SIG-M5 treated with dmso at 0.1 percent for 504 hours (cell line): ENCODE results near the gene BCDIN3D.

Experiments
- DNase-seq: peaks from one replicate; lab custom pipeline; 2025; ENCODE audit not compliant: unreplicated experiment; lab: John Stamatoyannopoulos, UW

Gene BCDIN3D

DNA sequence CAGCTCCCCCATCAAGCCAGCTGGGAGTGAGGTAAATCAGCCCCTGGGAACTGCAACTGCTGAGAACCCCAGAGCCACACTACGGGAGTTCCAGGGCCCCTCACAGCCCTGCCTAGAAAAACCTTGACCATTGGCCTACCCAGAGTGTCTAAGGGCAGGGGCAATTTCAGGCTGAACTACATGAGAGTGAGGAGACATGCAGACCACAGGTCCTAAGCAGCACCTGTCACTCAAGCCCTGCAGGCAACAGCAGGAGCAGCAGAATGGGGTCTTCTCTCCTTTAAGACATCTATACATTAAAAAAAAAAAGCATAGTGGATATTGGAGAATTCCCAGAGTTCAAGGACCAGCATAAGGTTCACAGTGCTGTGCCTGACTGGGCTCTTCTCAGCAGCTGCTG lies 19.6 kb downstream of the BCDIN3D start:
- no peak for DNase-seq

DNA sequence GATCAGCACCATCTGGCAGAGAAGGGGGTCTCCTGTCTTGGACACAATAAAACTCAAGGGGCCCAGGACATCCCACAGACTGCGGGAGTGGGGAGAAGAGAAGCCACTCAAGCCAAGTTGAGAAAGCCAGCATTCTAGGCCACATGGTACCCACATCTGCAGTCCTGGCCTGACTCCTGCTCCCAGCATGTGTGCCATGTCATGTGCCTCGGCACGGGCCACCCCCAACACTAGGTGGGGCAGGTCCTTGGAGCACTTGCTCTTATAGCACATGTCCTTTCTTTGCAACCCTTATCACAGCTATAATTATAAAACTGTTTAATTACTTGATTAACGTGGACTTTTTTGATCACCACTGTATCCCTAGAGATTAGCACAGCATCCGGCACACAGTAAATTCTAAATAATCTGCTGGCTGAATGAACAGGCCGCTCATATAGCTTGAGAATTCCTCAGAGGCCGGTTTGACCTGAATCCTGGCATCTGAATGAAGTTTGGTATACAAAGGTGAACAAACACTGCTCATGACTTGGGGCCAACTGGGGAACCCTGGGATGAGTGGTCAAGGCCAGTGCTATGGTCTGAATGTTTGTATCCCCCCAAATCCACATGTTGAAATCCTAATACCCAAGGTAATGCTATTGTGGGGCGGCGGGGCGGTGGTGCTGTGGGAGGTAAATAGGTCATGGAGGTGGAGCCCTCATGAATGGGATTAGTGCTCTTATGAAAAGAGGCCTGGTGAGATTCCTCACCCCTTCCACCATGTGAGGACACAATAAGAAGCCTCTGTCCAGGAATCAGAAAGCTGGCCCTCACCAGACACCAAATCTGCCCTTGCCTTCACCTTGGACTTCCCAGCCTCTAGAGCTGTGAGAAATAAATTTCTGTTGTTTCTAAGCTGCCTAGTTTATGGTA lies 21.3 kb downstream of the BCDIN3D start:
- no peak for DNase-seq

DNA sequence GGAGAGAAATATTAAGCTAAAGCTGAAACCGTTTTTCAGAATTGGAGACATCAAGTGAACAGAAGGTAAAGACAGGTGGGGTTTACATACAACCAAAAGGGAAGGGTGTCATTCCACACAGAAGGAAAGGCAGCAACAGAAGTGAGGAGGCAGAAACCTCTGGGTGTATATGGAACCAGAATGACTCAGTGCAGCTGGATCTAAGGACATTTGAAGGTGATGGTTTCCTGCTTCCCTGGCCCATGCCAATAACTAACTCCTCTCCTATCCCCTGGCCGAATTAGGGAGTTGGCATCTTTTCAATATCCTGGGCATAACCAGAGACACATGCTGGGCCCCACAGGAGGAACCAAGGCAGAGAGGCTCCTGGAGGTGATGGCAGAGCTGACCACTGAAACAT lies 23.1 kb downstream of the BCDIN3D start:
- DNase-seq = no peak

DNA sequence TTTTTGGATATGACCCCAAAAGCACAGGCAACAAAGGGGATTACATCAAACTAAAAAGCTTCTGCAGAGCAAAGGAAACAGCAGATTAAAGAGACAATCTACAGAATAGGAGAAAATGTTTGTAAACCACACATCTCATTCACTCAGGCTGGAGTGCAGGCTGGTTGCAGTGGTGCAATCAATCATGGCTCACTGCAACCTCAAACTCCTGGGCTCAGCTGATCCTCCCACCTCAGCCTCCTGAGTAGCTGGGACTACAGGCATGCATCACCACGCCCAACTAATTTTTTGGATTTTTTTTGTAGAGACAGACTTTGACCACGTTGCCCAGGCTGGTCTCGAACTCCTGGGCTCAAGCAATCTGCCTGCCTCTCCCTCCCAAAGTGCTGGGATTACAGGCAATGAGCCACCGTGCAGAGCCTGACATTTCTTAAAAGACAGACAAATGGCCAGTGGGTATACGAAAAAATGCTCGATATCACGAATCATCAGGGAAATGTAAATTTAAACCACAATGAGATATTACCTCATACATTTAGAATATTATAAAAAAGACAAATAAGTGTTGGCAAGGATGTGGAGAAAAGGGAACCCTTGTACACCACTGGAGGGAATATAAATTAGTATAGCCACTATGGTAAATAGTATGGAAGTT lies 24.5 kb downstream of the BCDIN3D start:
- DNase-seq = no peak

DNA sequence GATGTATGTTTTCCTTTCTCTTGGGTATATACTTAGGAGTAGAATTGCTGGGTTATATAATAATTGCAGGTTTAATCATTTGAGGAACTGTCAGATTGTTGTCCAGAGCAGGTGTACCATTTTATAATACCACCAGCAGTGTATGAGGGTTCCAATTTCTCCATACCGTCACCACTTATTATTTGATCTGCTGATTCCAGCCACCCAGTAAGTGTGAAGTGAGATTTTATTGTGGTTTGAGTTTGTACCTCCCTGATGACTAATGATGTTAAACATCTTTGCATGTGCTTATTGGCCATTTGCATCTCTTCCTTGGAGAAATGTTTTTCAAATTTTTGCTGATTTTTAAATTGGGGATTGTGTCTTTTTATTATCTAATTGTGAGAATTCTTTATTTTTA lies 29.8 kb downstream of the BCDIN3D start:
- DNase-seq = no peak

DNA sequence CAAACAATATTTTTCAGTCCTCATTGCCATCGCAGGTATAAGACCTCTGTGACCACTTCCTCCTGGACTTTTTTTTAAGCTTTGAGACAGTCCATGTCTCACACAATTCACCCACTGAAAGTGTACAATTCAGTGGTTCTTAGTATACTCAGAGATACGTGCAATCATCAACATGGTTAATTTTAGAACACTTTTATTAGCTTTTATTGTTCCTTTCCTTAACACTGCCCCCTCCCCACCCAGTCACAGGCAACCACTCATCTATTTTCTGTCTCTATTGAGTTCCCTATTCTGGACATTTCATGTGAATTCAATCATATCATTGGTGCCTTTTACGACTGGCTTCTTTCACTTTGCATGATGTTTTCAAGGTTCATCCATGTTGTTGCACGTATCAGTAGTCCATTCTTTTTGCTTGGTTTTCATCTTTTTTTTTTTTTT lies 30.9 kb downstream of the BCDIN3D start:
- no peak for DNase-seq

DNA sequence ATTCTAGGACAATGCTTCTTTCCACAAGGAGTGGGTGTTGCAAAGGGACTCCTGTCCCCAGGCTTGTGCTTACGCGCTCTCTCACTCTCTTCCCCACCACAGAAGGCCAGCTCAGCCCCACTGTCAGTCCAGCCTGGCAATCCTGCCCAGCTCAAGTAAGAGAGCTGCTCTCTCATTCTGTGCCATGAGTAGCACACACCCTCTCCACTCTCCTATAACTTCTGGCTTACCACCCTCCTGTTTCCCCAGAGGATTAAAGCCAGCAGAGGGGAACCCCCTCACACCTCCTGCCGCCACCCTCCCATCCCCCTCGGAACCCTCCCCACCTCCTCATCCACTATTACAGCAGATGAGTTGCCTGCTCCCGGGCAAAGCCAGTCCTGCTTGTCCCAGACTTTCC lies 31.8 kb downstream of the BCDIN3D start:
- DNase-seq = no peak

DNA sequence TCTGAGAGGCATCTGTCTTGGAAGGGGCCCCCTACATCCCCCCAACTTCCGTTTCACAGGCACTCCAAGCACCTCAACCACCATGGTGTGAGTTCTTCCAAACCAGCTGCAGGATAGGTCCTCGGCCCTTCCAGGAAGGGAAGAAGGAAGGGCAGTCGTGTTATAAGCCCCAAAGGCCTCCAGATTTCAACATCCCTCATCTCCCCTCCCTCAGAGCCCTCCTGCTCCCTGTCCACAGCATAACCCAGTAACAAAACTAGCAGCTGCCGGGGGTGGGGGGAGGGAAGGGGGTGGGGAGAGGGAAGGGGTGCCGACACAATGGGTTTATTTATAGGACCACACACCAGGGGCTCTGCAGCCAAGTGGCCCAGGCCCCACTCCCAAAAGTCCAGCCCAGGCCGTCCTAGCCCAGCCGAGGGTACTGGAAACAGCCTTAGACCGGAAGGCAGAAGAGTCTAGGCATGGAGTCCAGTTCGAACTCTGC lies 33.0 kb downstream of the BCDIN3D start:
- DNase-seq = no peak

DNA sequence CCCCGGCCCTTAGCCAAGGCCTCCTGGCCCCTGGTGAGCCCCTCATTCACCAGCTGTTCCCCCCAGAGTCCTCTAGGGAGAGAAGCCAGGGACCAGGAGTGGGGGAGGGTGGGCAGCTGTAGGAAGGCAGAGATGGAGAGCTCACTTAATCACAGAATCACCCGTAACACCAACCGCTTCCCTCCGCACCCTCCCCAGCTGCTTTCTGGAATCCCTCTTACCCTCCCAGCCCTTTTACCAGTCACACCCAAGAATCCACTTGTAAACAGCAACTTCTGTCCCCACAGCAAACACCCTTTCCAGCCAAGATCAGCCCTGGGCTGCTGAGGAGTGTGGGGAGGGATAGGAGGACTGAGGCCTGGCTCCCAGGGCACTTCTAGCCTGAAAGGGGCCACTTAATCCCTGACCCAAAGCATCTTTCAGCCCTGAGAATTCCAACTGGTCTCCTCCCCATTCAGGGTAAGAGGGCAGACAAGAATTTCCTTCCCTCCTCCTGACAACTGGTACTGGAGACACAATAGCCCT lies 33.5 kb downstream of the BCDIN3D start:
- no peak for DNase-seq

DNA sequence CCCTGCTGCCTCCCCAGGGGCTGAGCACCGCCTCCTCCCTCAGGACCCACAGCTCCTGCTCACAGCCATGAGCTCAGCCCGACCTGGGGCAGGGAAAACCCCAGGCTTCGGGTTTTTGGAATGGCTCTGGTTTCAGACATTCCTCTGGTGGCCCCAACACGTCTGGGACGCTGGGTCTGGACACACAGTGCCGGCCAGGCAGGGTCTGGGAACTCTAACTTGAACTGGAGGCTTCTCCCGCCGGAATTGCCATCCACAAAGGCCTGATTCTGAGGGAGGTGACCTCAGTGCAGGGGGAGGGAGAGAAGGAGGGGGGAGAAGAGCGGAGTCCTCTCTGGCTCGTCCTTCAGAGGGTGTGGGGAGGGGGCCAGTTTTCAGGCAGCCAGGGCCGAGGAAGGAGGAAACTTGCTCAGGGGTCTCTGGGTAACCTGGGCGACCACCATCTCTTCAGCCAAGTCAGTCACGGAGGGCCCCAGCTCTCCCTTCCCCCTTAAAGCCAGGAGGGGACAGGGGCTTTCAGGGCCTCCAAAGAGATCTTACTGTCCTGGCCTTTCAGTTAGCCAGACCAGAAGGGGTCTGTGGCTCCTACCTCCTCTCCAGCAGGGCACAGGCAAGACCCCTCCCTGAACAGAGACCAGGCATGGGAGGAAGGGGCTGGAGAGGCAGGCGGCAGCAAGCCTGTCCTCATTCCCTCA lies 34.1 kb downstream of the BCDIN3D start:
- no peak for DNase-seq

DNA sequence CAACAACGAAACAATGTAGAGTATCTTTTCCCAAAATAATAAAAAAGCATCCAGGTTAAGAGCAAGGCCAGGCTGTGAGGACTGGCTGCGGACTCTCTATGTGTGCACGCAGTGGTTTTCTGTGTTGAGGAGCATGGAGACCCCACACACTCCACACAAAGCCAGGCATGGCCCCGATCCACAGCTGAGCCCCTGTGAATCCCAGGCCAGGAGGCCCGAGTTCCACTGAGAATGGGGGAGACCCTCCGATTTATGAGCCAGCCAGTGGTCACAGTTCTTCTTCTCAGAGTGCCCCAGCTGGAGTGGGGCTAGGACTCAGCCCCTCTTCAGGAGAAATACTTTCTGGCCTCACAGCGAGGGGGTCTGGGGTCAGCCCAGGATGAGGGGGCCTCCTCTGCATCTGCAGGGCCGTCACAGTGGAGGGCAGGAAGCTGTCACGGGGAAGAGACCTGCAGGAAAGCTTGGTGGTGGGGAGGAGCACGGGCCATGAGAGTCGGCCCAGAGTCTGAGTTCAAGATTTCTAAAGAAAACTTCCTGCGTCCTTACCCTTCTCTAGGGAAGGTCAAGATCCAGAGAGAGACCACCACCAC lies 34.8 kb downstream of the BCDIN3D start:
- no peak for DNase-seq

DNA sequence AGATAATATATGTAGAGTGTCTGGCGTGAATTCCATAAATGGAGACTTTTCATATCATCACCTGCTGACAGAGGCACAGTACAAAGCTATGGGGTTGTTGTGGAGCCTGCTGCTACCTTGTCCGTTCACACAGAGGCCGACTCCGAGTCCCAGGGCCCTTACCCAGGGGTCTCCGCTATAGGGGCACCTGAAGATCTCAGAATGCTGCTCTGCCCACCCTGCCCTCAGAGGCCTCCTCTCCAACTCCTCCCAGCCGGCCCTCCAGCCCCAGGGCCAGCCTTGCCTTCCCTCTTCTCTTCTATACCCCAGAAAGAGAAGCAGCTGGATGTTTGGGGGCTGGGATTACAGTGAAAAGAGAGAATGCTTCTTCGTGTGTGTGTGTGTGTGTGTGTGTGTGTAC lies 36.0 kb downstream of the BCDIN3D start:
- DNase-seq = no peak

DNA sequence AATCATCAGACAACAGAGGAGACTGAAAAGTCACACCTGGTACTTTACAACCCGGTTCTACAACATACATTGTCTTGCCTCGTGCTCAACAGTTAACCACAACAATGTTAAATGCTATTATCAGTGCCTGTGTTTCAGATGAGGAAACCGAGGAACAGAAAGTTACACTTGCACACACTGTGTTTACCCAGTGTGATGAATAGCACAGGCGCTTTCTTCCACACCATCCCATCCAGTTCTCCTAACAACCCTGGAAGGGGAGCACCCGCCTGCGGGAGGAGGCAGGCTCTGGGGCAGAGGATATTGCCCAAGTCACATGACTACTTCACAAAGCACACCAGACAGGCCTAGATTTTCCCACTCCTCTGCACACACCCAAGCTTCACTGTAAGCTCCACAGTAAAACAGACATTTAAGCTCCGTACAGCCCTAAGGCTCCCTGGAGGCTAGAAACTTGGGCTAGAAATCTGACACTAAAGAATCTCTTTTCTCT lies 36.5 kb downstream of the BCDIN3D start:
- DNase-seq = no peak

DNA sequence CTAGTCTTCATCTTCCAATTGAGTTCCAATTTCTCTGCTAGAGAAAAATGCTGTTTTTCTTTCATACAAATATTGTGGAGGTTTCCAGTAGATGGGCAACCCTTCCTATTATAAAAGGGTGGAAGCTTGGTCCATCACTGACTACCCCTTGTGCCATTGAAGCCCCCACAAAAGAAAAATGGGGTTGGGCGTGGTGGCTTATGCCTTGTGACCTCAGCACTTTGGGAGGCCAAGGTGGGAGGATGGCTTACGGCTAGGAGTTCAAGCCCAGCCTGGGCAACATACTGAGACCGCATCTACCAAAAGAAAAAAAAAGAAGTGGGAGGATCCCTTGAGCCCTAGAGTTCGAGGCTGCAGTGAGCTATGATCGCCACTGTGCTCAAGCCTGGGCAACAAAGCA lies 37.5 kb downstream of the BCDIN3D start:
- no peak for DNase-seq

DNA sequence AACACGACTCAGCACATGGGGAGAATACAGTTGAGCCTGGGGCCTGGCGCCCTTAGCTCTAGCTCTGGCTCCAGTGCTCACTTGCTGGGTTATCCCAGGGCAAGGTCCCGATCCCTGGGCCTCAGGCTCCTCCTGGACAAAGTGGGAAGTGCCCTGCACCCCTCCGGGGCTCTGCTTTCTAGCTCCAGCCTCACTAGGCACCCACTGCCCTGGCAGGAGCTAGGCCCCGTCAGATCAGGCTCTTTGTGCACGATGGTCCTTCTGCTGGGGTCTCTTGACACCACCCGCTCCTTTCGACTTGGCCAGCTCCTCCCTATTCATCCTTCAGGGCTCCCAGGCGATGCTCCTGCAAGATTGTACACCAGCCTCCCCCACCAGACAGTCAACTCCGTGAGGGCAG lies 38.1 kb downstream of the BCDIN3D start:
- no peak for DNase-seq

DNA sequence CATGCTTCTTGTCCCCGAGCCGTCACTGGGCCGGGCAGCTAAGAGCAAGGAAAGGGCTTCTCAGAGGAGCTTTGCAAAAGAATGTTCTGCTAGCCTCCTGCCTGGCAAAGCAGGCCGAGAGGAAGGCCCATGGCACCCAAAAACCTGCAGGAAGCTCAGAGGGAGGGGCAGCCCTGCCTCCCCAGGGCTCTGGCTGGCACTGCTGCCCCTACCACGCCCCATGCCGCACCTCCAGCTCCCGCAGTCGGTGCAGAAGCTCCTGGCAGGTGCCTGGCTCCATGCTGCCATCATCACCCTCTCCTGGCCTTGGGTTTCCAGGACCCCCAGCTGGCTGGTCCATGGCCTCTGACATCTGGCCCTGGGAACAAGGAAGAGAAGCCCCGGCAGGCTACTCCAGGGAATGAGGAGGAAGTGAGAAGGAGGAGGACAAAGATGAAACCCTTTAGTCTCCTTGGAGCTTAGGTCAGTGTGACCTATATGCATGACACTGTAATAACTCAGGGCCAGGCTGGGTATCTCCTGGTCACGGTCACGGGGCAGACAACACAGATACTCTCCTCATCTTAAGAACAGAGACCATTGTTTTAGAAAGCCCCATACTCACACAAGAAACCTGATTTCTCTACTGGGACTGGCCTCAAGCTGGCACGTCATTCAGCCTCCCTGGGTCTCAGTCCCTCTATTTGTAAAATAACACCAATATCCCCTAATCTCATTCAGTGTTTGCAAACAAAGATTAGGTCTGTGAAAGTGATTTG lies 39.0 kb downstream of the BCDIN3D start:
- no peak for DNase-seq

DNA sequence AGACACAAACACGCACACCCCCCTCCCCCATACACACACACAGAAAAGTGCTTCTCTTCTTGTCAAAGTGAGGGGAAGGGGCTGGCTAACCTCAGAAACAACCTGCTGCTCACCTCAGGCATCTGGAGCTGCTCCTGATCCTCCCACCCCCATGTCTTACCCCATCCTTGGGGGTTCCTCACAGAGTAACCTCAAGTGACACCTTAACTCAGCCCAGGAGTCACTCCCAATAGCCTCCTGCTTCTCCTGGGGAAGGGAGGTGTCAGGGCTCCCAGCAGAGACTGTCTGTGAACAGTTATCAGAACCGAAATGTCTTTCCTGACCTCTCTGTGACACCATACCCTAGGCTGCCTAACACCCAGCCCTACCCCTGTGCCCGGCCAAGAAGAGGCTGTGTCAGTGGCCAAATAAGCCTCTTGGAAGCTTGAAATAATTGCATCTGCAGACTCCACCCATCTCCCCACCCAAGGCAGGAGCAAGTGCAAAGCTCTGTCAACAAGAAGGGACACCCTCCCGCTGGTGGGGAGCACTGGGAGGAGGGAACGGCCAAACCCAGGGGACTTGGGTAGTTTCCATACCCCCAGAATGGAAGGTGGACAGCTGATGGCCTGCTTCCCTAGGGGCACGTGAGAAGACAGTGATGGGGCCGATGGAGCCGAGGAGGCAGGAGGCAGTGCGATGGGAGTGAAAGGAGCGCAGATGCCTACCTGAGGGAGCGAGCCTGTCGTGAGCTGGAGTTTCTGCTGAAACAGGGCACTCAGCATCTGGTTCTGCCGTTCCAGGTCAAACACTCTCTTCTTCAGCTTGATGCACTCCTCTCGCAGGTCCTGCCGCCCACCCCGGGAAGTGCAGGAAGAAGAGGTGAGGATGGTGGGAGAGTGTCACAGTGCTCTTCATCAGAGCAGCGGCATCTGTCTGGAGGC lies 41.5 kb downstream of the BCDIN3D start:
- DNase-seq = no peak

DNA sequence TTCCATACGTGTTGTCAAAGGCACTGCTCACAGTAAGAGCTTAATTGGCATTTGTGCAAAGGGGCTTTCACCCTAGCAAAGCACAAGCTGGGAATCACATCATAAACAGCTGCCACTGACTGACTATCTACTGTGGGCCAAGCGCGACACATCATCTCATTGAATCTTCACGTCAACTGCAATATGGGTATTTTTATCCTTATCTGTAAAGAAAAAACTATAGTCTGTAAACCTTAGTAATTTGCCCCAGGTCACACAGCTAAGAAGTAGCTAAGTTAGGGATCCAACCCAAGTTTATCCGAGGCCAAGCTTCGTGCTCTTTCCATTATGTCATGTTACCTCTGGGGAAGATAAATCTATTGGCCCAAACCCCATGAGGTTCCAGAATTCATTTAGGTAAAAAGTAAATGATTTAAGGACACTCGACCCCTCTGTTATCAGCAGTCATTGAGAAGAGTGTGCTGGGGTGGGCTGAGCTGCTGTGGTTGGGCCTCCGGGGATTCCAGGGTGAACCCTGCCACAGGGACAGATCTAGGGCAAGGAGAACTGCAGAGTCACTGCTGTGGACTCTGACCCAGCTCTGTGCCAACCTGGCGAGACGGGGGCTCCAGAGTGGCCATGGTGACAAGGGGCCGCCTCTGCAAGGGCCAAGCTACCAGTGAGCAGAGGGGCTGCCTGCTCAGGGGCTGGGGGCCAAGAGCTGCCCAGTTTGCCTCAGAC lies 42.3 kb downstream of the BCDIN3D start:
- no peak for DNase-seq
